ENCODE data around the gene EEF1A2.

DNA sequence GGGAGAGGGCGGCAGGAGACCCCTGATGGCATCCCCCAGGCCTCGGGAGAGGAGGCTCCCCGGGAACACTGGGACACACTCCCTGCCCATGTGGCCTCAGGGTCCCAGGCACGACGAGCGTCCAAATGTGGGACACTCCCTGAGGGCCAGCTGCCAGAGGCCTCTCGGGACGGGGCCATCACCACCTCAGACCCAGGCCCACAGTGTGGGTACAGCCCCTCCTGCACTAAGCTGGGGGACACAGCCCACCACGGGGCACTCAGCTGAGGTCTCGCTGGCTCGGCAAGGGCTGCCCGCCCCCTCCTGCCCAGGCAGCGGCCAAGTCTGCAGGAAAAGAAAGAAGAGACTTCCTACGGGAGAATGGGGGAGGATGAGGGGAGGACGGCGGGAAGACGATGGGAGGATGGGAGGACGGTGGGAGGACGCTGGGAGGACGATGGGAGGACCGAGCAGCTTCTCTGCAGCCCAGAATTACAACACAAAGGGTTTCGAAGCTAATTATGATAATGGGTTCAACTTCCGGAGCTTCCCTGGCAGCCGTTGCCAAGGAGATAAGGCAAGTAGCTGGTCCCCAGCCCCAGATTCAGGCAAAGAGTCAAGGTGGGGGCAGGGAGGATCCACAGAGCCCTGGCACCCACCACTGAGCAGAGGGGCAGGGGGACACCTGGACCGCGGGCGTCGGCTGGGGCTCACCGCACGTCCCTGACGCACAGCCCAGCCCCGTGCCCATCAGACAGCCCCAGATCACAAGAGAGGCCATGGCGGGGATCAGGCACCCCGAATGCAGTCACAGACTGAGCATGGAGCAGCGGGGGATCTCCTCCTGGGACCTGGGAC lies 43.9 kb downstream of the EEF1A2 start:
- TF ChIP-seq, protein P1, sequence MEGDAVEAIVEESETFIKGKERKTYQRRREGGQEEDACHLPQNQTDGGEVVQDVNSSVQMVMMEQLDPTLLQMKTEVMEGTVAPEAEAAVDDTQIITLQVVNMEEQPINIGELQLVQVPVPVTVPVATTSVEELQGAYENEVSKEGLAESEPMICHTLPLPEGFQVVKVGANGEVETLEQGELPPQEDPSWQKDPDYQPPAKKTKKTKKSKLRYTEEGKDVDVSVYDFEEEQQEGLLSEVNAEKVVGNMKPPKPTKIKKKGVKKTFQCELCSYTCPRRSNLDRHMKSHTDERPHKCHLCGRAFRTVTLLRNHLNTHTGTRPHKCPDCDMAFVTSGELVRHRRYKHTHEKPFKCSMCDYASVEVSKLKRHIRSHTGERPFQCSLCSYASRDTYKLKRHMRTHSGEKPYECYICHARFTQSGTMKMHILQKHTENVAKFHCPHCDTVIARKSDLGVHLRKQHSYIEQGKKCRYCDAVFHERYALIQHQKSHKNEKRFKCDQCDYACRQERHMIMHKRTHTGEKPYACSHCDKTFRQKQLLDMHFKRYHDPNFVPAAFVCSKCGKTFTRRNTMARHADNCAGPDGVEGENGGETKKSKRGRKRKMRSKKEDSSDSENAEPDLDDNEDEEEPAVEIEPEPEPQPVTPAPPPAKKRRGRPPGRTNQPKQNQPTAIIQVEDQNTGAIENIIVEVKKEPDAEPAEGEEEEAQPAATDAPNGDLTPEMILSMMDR (IDR thresholded peaks at IDR 0.05), result no peak
- no peak for TF ChIP-seq POLR2A (IDR thresholded peaks at IDR 0.05)
